AG04450 (cell line): ENCODE measurements around the gene KIAA0319L. TPM values are rescaled to one million over a fixed set of nuclear protein-coding genes. Genes with fewer than 3 reads are reported as not detected.

ENCODE experiments used
- CTCF ChIA-PET: fragments of 300-600, 350-600 bp; formaldehyde crosslinking; extraction: SDS; loops from one replicate; lab custom pipeline; 2022; ENCODE audit warnings: antibody characterized with exemption, inconsistent platforms; lab: Charles Lee
- POLR2A ChIA-PET: fragments of 350-600 bp; formaldehyde crosslinking; extraction: SDS; loops from one replicate; lab custom pipeline; 2021; ENCODE audit warnings: antibody characterized with exemption, inconsistent platforms; lab: Yijun Ruan, JAX
- DNase-seq: peaks from one replicate; pipeline ENCODE4 v3.0.0-alpha.2; 2011; ENCODE audit warnings: low read depth, low spot score
- H3K27ac ChIP-seq: one replicate; pipeline ENCODE4 v1.5.1; 2012; ENCODE audit warnings: low read depth, low read length, control low read depth
- H3K27me3 ChIP-seq: one replicate; pipeline ENCODE4 v1.6.0; 2012; ENCODE audit warnings: low read length; ENCODE audit not compliant: control insufficient read depth, insufficient read depth
- H3K4me3 ChIP-seq: 2 replicates; pipeline ENCODE4 v1.5.1; 2011; ENCODE audit warnings: mild to moderate bottlenecking, low read depth, low read length, control low read depth
- H3K9me3 ChIP-seq: 2 replicates; pipeline ENCODE4 v1.5.1; 2012; ENCODE audit warnings: low read length; ENCODE audit not compliant: control insufficient read depth, insufficient read depth
- CTCF ChIP-seq: IDR thresholded peaks from 2 replicates; pipeline ENCODE4 v1.5.1; 2011; ENCODE audit warnings: low read depth, low read length, control low read depth, inconsistent platforms
- polyA plus RNA-seq: library from polyadenylated mRNA; depleted of rRNA; stranded (reverse); fragments of >200 nt; gene quantifications from 2 replicates; pipeline ENCODE4 v1.2.3, GENCODE V29; 2011

The KIAA0319L gene
- polyA plus RNA-seq, 1 experiment = 69.5 TPM

GRCh38 chr1:35603468-35603867 is 46.3 kb upstream of the KIAA0319L start:
- DNase-seq = no peak
- CTCF ChIA-PET = interaction anchor here (2.6 kb wide), 1 partner anchor 35 kb away, joined by 8 read pairs; no protein-coding TSS in a partner anchor

GRCh38 chr1:35600593-35600992 is 43.4 kb upstream of the KIAA0319L start:
- Histone ChIP-seq H3K27me3 (no peaks in the 10 kb centered on the region), H3K27ac (no peak overlapping the region), H3K9me3 (no peaks in the 10 kb centered on the region), H3K4me3 (no peak overlapping the region)
- no peak for DNase-seq
- TF ChIP-seq CTCF = no peak
- ChIA-PET POLR2A (no interaction called here), CTCF (interaction anchor here (0.9 to 1.1 kb wide), 2 partner anchors 31 to 127 kb away, joined by 3 read pairs; no protein-coding TSS in a partner anchor)

More at GRCh38 chr1:35603468-35603867, 46.3 kb upstream of the KIAA0319L start:
- POLR2A ChIA-PET = no interaction called here
- no peak for TF ChIP-seq CTCF
- H3K27ac ChIP-seq = no peak overlapping the region
- no peak overlapping the region for H3K4me3 ChIP-seq
- no peaks in the 10 kb centered on the region for H3K27me3 ChIP-seq
- H3K9me3 ChIP-seq = no peaks in the 10 kb centered on the region

GRCh38 chr1:35599411-35599810 is 42.2 kb upstream of the KIAA0319L start:
- H3K9me3 ChIP-seq = no peaks in the 10 kb centered on the region
- DNase-seq = no peak
- H3K4me3 ChIP-seq = no peak overlapping the region
- POLR2A ChIA-PET = no interaction called here
- CTCF ChIA-PET = interaction anchor here (0.6 kb wide), 1 partner anchor 33 kb away, joined by 5 read pairs; no protein-coding TSS in a partner anchor
- no peak overlapping the region for H3K27ac ChIP-seq
- no peak for TF ChIP-seq CTCF
- H3K27me3 ChIP-seq = no peaks in the 10 kb centered on the region

- no peaks in the 10 kb centered on the region for H3K27me3 ChIP-seq
- H3K4me3 ChIP-seq = no peak overlapping the region
- H3K9me3 ChIP-seq = no peaks in the 10 kb centered on the region
- ChIA-PET CTCF (interaction anchor here (0.6 kb wide), 1 partner anchor 32 kb away, joined by 5 read pairs; no protein-coding TSS in a partner anchor), POLR2A (no interaction called here)
- TF ChIP-seq CTCF = no peak
- H3K27ac ChIP-seq = no peak overlapping the region
- no peak for DNase-seq
Measured at GRCh38 chr1:35598895-35599294, 41.7 kb upstream of the KIAA0319L start.

GRCh38 chr1:35597870-35598269 is 40.7 kb upstream of the KIAA0319L start:
- ChIA-PET POLR2A (interaction anchor here (0.6 to 0.7 kb wide), 2 partner anchors 54 to 147 kb away, joined by 3 read pairs; no protein-coding TSS in a partner anchor), CTCF (no interaction called here)
- no peak for TF ChIP-seq CTCF
- H3K9me3 ChIP-seq = no peaks in the 10 kb centered on the region
- no peaks in the 10 kb centered on the region for H3K27me3 ChIP-seq
- no peak overlapping the region for H3K27ac ChIP-seq
- H3K4me3 ChIP-seq = no peak overlapping the region
- no peak for DNase-seq
